GM19455 (cell line): ENCODE measurements around the gene NRN1L.
A peak's percentile ranks its signal among the peaks of the same experiment; 100 is the strongest.
"Not testable (repeated sequence)": the region's sequence is repeated elsewhere in the genome, so short reads cannot be mapped to it uniquely, and the experiment has no call there.

Experiments
- ATAC-seq: cut with Tn5 transposase; IDR thresholded peaks from one replicate; pipeline ENCODE4 v1.9.1; 2021; ENCODE audit not compliant: unreplicated experiment

Gene NRN1L

DNA sequence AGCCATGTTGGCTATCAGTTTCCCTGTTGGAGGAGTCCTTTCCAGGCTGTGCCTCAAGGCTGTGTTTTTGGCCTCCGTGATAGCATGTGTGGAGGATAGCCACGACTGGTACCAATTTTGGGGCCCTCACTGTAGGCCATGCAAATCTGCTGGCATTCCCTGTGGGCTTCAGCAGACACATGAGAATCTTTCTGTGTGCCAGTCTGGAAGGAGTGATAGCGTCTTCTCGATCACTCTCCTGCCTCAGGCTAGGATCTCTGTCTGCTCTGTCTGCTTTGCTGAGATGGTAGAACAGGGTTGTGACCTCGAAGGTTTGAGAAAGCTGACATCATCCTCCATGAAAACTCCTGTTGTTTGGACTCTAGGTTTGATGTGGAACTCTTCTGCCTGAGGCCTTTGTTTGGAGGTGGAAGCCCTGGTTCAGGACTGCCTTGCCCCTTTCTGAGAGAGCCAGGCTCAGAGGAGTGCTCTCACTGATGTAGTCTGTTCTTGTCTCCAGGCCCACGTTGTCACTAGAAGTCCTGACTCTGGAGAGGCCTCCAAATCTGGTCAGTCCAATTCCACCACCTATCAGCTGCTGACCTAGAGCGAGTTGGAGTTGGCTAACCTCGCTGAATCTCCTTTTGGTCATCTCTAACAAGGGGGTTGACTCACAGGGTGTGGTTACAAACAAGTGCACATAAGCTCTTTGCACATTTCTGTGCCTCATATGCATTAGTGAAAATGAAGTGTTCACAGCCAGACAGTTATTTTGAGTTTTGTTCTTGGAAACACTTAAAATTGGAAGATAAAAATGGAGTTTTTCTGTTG lies 23.9 kb upstream of the NRN1L start:
- ATAC-seq, result no peak

- no peak for ATAC-seq
Observed at GRCh38 chr16:67861877-67862276, 22.8 kb upstream of the NRN1L start.

DNA sequence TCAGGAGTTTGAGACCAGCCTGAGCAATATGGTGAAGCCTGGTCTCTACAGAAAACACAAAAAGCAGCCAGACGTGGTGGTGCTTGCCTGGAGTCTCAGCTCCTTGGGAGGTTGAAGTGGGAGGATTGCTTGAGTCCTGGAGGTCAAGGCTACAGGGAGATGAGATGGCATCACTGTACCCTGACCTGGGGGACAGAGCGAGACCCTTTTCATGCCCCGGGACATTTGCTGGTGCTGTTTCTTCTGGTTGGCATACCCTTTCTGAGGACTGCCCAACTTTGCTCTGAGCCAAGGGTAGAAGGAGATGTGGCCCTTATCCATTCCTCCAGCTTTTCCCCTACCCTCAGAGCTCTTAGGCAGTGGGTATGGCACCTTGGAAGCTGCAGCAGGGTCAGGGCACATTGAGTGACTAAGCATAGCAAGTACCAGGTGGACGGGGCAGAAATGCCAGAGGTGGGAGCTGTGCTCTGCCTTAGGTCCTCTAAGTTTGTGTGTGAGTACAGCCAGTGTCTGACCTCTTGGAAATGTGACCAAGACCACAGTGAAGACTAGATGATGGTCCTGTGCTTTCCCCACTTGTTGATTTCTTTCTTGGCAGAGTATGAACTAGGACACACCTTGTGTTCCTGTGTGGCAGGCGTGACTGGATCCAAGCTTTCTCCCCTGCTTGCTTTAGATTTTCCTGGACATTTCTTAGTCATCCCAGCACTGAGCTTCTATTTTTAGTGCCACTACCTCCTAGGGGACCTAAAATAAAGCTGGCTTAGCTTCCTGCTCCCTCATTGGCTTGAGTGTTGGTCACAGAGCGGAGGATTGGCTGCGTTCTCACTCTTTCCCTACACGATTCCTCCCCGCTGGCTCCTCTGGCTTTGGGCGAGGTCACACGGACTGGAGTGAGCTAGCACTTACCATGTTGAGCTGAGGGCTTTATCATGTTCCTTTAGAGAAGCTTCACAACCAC lies 21.8 kb upstream of the NRN1L start:
- no peak for ATAC-seq

- ATAC-seq, result not testable (repeated sequence)
Observed at GRCh38 chr16:67864044-67864443, 20.6 kb upstream of the NRN1L start.

GRCh38 chr16:67864594-67864993 lies 20.1 kb upstream of the NRN1L start:
- no peak for ATAC-seq

GRCh38 chr16:67865318-67865717 lies 19.4 kb upstream of the NRN1L start:
- ATAC-seq, result no peak

GRCh38 chr16:67868290-67868689 lies 16.4 kb upstream of the NRN1L start:
- no peak for ATAC-seq

DNA sequence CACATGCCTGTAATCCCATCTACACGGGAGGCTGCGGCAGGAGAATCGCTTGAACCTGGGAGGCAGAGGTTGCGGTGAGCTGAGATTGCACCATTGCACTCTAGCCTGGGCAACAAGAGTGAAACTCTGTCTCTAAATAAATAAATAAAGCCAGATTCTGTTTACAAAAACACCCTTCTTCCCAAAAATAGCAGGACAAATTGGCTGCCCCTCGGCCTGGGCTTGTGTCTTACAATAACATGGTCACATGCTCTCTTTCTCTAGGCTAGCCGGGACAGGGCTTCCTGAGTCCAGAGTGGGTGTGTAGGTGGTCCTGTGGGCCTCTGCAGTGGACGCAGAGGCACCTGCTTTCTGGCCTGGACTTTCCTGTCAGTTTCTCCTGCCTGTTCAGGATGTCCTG lies 15.0 kb upstream of the NRN1L start:
- ATAC-seq, result no peak

DNA sequence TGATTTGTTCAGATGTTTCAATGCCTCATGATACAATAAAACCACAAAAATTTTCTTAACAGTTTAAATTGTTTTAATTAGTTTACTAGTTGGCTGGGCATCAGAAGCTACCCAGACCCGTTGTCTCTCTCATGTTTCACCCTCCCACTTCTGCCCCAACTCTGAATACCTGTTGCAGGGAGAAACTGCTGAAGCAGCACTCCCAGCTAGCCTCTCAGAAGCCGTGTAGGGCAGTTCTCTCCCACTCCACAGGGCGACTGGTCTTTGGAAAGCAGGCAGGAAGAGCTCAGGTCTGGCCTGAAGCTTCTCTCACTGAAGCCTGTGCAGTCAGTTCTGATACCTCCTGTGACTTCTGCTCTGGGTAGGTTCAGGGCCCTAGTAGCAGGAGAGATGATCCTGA lies 13.4 kb upstream of the NRN1L start:
- ATAC-seq, result no peak

GRCh38 chr16:67872131-67872630 lies 12.5 kb upstream of the NRN1L start:
- ATAC-seq, result no peak

DNA sequence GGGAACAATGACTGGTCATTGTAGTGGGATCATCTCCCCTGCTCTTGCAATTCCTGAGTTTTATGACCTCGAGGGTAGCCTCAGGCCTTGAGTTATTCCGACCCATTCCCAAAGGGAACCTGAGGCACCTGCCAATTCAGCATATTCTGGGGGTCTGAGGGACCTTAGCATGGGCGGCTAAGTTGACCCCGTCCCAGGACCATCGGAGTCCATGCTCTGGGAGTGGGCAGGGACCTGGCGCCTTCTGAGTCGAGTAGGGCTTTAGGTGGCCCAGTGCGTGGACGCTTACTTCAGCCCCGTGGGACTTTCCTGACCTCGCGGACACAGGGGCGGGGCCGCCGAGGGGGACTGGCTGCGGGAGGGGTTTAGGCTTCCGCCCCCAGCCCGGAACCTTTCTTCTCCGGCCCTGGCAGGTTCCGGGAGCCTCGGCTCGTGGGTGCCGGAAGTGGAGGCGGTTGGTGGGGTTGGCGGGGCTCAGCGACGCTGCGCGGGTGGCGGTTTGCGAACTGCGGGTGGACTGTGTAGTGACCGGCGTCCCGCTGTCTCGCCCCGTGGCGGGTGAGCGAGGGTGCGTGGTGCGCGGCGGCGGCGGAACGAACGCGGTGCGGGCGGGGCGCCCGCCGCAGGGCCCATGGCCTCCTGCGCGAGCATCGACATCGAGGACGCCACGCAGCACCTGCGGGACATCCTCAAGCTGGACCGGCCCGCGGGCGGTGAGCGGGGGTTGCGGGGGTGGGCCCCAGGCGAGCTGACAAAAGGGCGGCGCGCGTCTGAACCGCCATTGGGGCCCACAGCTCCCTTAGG lies 11.9 kb upstream of the NRN1L start, which contains the start of gene EDC4:
Gene EDC4, plus strand, starts transcription at position 422 of the 804 bp plus-strand sequence. Its CDS starts 210 bp downstream, at position 632.
- ATAC-seq, result peak; percentile 73

DNA sequence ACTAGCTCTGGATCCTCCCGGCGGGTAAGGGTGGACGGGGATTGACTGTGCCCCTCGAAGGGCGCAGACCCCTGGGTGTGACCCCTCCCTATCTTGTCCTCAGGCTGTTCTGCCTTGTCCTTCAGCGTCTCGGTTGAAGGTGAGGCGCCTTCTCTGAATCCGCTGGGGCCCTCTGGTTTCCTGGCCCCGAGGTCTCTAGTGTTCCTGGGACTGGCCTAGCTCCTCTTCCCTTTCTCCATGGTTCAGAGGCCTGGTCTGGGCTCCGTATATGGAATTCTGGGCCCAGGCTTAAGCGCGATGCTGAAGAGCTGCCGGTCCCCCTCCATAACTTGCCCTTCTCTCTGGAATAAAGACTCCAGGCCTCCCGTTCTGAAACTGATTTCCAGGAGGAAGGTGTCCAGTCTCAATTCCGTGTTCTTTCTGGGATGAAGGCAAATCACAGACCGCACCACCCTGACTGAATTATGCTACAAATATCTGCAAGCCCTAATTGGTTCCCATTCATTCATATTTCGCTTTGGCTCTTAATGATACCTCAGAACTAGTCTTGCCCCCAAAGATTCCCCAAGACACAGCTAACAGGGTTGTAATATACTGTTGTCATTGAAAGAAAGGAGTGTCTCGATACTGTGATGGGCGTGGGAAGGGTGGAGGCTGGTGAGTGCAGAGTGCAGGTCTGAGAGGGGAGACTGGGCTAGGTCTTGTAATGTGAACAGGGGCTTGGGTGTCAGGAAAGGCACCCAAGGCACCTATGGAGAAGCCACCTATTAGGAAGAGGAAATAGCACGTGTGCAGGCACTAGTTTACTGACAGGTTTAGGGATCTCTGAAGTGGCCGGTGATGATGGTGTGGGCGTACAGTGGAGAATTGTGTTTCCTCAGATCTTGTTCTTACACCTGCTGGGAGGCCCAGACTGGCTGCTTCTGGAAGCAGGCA lies 11.0 kb upstream of the NRN1L start:
- ATAC-seq, result no peak

GRCh38 chr16:67874372-67874771 lies 10.3 kb upstream of the NRN1L start:
- no peak for ATAC-seq

GRCh38 chr16:67877064-67877463 lies 7.6 kb upstream of the NRN1L start:
- no peak for ATAC-seq

DNA sequence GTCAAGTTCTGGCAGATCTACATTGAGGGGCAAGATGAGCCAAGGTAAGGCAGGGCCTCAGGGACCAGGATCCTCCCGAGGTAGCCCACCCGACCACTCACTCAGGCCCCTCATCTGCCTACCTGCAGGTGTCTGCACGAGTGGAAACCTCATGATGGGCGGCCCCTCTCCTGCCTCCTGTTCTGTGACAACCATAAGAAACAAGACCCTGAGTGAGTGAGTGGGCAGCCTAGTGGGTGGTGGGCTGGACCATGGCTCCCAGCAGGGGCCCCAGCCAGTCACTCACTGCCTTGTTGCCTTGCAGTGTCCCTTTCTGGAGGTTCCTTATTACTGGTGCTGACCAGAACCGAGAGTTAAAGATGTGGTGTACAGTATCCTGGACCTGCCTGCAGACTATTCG lies 6.5 kb upstream of the NRN1L start:
- ATAC-seq, result no peak

- ATAC-seq, result no peak
Observed at GRCh38 chr16:67878846-67879245, 5.8 kb upstream of the NRN1L start.

- ATAC-seq, result no peak
Observed at GRCh38 chr16:67879462-67879861, 5.2 kb upstream of the NRN1L start.

DNA sequence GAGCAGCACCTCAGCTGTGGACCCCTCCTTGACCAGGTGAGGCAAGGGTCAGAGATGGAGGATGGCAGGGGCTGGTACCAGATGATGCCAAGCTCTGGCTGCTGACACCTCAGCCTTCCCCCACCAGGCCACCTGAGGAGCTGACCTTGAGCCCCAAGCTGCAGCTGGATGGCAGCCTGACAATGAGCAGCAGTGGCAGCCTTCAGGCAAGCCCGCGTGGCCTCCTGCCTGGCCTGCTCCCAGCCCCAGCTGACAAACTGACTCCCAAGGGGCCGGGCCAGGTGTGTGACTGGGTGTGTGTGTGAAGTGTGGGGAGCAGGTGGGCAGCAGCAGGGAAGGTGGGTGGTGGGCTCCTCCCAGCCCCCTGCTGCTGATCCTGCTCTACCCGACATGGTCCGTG lies 4.7 kb upstream of the NRN1L start:
- no peak for ATAC-seq

- no peak for ATAC-seq
Observed at GRCh38 chr16:67880584-67880983, 4.1 kb upstream of the NRN1L start.
